Activated T-cell treated with anti-CD3 and anti-CD28 coated beads for 48 hours (primary cell): ENCODE results near the gene PRMT5.
A peak's percentile ranks its signal among the peaks of the same experiment; 100 is the strongest.
"Not testable (repeated sequence)": the region's sequence is repeated elsewhere in the genome, so short reads cannot be mapped to it uniquely, and the experiment has no call there.

ENCODE experiments used
- DNase-seq: peaks from one replicate; pipeline ENCODE4 v3.0.0-alpha.2; 2020; ENCODE audit warnings: low read depth

Gene PRMT5

DNA sequence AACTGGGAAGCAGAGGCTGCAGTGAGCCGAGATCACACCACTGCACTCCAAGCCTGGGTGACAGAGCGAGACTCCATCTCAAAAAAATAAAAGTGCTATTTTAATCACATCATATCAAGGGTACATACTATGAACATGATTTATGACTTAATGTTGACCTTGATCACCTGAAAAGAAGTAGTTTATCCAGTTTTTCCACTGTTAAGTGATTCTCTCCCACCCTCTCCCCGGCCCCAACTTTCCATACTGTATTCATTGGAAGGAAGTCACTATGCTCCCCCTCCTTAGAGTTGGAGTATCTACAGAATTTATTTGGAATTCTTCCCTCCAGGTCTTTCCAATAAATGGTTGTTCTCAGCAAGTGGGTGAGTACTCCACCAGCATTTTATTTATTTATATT, 3.0 kb upstream of the PRMT5 start:
- no peak for DNase-seq

DNA sequence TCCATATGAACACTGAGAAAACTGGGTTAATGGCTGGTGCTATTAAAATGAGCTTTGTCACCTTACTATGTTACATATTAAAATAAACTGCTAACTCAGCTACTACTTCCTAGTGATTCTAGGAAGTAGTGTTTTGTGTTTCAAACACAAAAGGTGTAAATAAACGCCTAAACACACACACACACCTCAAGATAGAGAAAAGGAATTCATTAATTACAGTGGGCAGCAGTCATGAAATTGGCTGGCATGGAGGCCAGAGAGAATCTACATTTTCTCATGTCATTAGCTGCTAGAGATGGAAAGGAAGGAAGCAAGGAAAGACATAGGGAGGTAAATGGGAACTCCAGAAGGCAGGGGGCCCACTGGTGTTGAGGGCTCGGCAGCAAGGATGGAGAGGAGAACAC, 787 bp upstream of the PRMT5 start:
- DNase-seq, result no peak

DNA sequence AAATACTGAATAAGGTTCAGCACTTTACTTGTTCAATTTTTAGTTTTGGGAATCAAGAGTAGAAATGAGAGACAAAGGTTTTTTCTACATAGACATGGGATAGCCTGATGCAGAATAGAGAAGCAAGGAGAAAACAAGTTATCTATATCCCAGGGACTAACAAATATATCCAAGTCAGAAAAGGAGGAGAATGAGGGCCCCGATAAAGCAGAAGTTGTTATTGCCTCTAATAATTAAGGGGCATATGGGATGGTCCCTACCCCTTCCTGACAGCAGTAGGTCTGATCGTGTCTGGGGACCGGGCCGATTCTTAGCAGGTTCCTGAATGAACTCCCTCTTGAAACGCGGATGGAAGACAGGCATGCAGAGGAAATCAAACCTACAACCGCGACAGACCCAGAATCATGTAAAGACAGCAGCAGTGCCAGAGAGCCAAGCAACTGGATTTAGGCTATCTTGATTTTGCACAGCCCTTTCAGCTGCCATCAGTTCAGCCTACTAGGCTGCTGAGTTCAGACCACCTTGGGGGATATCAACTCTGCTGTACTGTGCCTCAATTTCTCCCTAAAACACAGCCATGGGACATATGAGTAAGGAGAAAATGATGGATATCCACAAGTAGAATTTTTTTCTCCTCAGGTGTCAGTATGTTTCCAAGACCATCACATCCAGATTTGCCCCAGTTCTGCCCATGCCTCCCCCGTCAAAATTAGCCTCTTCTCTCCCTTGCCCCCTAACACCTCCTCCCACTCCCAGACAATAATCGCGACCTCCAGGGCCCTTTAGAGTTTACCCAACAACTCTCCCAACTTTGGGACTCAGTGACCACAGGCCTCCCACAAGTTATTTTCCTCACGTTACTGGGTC, 706 bp downstream of the PRMT5 start:
- no peak for DNase-seq

DNA sequence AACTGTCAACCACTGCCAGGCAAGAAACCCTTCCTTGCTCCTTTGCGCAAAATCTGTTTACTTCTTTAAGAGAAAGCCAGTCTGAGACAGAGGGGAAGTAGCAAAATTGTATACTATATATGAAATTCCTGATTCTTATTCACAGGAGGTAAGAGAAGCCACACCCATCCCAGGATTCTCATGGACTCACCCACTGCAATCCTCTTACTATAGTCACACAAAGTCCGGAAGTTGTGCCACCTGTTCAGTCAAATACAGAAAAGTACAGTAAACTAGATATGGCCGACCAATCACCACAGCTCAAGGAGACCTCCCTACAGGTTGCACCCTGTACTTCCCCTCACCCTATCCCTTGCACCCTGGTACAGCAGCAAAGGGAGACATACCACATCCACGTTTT, 2.9 kb downstream of the PRMT5 start:
- DNase-seq, result no peak

DNA sequence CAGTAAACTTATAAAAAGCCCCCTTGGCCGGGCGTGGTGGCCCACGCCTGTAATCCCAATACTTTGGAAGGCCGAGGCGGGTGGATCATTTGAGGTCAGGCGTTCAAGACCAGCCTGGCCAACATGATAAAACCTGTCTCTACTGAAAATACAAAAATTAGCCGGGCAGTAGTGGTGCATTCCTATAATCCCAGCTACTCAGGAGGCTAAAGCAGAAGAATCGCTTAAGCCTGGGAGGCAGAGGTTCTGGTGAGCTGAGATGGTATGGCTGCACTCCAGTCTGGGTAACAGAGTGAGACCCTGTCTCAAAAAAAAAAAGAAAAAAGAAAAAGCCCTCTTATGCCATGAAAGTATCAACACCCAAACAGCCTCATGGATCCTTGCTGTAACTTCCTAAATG, 3.7 kb downstream of the PRMT5 start:
- no peak for DNase-seq

DNA sequence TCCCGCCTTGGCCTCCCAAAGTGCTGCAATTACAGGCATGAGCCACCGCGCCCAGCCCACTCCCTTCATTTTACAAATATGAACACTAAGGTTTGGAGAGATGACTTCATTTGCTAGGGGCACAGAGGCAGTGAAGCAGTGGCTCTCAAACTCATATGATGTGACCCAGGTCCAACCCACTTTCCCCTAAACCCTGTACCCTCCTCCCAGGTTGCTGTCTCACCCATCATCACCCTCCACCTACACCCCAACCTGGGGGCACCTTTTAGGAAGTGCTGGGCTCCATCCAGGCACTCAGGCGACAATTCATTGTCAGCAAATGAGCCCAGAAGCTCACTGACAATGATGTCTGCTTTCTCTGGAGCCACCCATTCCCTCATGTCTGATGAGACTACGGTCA, 5.4 kb downstream of the PRMT5 start:
- DNase-seq, result no peak

DNA sequence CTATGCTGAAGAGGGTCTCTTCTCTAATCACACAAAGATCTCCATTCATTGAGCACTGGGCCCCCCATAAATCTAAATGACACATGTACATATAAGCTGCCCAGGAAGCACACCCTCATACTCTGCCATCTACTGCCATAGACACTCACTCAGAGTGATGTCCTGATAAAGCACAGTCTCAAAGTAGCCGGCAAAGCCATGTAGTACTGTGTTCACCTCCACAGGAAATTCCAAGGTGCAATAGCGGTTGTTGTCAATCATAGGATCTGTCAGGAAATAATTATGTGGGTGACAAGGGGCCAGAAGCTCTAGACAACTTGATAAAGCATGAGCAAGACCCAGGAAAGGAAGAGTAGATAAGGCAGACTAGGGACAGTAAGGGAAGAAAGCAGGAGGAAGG, 6.9 kb downstream of the PRMT5 start:
- DNase-seq, result no peak

DNA sequence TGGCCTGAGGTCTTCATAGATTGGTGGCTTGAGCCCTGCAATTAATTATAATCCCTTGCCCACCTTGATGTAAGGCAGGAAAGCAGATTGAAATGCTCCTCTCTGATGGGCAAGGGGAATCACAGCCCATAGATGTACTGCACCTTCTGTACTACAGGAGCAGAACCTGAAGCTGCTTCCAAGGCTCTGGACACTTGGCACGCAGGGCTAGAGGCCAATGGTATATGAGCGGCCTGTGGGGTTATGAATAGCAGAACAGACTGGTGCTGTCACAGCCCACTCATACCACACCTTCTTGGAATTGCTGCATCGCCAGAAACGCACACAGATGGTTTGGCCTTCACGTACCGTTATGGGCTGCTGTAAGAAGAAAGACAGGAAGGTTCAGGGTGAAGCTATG, 8.5 kb downstream of the PRMT5 start:
- DNase-seq, result no peak

DNA sequence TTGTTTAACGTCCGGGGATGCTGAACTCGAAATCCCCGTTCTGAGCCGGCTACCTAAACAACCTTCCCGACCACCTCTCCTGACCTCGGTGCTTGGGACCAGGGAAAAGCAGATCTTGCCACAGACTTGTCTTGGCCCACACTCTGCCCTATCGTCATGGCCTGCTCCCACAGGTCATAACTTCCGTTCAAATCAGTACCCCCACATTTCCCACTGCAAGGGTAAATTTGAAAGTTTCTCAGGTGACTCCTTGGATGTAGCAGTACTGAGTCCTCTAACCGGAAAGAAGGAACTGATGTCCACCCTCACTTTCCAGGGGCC, 9.6 kb downstream of the PRMT5 start:
- DNase-seq, result no peak

DNA sequence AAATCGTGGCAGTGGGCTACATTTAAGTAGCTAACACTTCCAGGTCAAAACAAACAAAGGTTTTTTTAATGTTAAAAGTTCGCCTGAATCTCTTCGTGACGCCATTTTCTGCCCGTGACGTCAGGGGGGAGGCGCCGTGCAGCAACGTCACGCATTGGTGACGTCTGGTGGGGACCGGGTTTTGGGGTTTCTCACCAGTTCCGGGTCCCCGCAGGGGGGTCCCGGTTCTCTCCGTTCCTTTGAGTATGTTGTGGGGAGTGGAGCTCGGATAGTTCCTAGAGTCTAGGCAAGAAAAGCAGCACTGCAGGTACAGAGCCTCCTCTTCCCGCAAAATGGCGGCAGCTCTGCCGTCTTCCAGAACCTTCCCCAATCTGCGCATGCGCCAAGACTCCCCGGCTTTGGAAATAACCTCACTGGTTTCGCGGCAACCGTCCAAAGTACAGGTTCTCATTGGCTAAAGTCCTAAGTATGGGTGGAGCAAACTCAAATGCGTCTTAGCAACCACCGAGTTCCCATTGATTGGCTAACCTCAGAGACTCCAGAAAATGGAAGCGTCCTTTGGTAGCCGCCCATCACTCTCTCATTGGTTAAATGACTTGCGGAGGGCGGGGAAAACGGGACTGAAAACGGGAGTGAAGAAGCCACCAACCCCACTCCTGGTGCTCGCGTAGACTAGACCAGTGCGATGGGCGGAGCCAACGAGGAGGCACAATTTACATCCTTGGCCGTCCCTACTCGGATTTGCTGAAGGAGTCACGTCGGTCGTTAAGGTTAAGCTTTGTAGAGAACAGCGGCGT, 10.2 kb downstream of the PRMT5 start, which contains the start of gene RBM23:
Gene RBM23 (minus strand): TSS at position 346 of the 797 bp plus-strand sequence.
- DNase-seq, result peak; percentile 97

DNA sequence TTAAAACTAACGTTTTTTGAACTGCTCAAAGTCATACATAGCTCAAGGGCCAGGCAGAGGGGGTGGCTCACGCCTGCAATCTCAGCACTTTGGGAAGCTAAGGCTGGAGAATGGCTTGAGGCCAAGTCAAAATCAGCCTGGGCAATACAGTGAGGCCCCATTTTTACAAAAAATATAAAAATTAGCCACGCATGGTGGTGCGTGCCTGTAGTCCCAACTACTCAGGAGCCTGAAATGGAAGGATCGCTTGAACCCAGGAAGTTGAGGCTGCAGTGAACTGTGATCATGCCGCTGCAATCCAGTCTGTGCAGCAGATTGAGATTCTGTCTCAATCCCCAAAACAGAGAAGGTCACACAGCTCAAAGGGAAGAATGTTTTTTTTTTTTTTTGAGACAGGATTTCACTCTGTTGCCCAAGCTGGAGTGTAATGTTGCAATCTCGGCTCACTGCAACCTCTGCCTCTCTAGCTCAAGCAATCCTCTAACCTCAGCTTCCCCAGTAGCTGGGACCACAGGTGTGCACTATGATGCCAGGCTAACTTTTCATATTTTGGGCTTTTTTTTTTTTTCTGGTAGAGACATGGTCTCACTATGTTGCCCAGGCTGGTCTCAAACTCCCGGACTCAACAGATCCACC, 13.2 kb downstream of the PRMT5 start:
- no peak for DNase-seq

DNA sequence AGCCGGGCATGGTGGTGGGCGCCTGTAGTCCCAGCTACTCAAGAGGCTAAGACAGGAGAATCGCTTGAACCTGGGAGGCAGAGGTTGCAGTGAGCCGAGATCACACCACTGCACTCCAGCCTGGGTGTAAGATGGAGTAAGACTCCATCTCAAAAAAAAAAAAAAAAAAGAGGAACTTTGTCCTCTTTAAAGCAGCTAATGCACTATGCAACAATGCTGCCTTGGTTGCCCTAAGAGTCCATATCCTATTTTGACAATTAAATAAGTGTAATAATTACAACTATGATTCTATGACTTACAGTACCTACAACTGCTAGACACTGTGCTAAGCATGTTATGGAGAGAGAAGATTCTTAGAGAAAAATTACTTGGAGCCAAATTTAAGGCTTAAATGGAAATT, 14.3 kb downstream of the PRMT5 start:
- not testable (repeated sequence) for DNase-seq

DNA sequence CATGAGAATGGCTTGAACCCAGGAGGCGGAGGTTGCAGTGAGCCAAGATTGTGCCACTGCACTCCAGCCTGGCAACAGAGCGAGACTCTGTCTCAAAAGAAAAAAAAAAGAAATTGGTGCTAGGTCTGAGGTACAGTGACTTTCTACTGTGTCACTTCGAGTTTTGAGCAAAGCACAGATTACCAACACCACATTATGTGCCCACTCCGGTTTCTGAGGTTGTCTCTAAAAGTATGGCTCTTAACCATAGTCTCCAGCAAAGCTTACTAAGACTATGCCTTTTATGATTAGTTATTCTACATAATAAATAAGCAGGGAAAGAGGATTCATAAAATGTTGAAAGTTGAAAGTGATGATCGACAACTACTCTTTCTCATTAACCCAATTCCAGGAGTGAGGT, 18.3 kb downstream of the PRMT5 start:
- DNase-seq, result no peak

DNA sequence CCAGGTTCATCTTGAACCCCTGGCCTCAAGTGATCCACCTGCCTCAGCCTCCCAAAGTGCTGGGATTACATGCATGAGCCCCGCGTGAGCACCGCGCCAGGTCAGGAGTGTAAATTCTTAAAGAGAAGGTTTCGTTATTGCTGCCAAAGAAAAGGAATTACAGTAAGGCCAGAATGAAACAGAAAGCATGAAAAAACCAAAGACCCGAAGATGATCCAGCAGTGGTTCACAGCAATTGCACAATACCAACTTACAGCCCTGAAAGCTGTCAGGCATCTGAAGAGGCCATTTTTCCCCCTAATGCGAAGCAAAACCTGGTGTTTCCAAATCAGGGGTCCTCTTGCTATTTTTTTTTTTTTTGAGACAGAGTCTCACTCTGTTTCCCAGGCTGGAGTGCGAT, 20.6 kb downstream of the PRMT5 start:
- DNase-seq, result no peak

DNA sequence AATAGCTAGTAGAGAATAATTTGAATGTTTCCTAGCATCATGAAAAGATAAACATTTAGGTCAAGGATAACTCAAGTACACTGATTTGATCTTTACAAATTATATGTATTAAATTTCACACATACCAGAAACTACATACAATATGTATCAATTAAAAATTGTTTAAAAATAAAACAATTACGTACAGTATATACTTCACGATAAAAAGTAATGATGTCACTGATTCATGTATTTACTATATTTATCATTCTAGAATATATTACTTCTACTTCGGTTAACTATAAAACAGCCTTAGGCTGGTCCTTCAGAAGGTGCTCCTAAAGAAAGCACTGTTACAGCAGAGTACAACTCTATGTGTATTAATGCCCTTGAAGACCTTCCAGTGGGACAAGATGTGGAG, 21.7 kb downstream of the PRMT5 start:
- no peak for DNase-seq

DNA sequence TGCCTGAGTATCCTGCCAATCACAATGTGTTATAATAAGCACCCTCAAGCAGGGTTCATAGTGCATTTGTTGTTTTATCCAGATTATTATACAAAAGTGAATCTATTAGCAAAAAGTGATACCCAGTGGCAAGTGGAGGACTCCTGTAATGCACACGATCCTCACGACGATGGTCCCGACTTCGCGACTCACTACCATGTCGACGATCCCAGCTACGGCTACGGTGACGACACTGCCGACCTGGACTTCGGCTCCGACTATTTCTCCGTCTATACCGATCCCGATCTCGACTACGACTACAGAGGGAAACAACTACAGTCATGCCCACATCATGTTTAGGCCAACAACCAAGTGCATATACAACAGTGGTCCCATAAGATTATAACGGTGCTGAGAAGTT, 23.1 kb downstream of the PRMT5 start:
- DNase-seq, result no peak

DNA sequence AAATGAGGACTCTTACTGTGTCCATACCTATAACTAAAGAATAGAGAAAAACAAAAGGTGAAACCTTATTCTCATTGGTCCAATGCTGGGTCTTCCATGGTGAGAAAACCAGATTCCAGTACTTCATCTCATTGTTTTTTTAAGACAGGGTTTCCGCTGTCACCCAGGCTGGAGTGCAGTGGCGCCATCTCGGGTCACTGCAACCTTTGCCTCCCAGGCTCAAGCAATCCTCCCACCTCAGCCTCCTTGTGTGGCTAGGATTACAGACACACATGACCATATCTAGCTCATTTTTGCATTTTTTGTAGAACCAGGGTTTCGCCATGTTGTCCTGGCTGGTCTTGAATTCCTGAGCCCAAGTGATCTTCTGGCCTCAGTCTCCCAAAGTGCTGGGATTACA, 23.5 kb downstream of the PRMT5 start:
- DNase-seq, result no peak

DNA sequence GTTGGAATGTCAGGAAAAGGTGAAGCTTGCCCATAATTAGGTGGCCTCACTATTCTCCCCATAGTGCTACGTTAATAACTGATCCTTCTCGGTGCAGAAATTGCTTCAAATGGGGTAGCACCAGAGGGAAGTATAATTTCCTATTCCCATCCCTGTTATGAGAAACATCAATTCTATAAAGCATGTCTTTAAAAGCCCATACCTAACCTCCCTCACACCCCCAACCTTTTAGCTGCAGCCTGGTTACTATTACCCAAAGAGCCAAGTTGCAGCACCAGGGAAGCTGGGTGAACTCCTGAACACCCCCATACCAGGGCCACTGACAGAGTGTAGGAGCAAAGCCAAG, 25.5 kb downstream of the PRMT5 start:
- no peak for DNase-seq

DNA sequence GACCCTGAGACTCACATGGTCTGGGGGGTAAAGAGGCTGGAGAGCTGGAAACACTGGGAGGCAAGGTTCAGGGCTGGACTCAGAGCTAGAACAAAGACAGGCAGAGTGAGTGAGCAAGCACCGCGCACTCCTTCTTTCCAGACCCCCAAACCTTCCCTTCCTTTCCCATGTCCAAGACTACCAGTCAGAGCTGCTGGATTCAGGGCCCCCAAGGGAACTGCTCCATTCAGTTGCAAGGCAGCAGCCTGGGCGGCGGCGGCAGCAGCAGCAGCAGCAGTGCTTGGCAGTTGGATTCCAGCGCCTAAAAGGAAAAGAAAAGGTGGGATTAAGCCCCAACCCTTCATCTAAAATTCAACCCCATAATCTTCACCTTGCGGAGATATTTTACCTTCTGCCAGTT, 27.4 kb downstream of the PRMT5 start:
- no peak for DNase-seq

DNA sequence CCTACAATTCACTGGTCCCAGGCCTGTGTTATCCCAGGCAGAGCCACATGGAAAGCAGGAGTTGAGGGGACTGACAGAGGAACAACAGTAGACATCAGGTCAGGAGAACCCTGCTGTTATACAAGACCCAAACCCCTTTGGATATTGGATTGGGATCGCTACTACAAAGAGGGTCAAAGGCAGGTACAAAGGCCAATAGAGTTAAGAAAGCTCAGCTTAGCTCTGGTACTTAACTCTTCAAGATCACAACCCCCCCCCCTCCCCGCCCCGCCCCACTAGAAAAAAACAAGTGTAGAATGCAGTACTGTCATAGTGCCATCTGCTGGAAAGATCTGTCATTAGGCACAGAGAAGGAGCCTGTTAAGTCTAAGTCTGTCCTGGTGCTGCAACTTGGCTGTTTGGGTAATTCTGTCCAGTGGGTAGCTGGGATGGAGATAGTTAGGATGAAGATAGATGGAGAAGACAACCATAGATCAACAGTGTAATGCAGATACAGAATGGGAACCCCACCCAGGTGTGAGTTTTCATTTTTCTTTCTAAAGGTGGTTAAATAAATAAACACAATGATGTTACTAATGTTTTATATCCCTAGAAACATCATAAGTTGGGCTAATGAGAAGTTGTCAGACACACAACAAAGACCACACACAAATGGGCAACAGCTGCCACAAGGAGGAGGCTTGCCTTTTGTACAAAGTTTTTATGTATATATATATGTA, 28.9 kb downstream of the PRMT5 start:
- no peak for DNase-seq

DNA sequence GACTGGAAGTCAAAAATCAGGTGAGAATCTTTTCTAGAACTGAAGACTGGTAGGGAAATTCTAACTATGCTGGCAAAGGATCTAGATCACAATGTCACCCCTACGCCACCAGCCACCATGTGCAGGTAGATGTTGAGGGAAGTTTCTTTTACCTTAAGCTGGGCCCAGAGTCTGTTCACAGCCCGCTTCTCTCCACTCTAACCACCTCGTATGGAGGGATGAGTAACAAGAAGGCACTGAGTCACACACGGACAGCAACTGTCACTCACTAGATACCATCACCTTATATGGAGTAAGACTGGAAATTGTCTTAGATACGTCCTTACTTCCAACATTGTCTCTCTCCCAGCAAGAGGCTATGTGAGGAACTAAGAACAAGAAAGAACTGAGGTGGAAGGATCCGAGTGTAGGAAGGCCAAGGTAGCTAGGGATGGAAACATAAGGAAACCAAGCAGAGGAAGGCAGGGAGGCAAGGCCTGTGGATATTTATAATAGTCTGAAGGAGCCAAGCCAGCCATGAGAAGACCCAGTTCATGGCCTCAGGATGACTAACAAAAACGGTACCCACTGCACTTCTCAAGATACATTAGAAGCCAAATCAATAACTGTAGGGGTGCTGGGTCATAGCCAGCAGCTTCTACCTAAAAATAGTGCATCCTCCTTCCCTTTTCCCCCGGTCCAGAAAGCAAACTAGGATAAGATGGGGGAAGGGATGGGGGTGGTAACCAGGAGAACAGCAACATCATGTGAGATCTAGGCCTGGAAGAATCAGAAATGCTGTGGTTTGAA, 30.7 kb downstream of the PRMT5 start:
- no peak for DNase-seq

DNA sequence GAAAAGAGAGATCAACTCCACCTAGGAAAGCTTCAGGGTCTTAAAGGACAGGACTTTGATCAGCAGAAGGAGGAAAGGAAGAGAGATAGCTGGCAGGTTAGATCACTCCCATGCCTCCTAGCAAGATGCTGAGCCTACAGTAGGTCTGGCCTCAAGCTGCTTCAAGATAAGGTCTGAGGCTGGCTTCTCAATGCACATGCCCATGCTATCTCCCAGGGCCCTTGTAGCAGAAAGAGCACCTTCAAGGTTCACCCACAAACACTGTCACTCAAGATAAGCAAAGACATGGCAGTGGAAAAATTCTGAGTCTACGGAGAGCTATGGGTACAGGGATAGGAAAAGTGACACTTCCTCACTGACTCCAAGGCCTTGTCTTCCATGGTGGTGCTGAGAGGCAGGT, 31.8 kb downstream of the PRMT5 start:
- DNase-seq, result no peak
